GM10266 (cell line): Measurements from ENCODE around the gene TSPAN33.
"Not testable (repeated sequence)": the region's sequence is repeated elsewhere in the genome, so short reads cannot be mapped to it uniquely, and the experiment has no call there.

Experiments used
- DNase-seq: peaks from one replicate; pipeline ENCODE4 v3.0.0; 2012; ENCODE audit errors: extremely low spot score
- TF ChIP-seq, protein P1 (sequence below): IDR thresholded peaks from 2 replicates; pipeline ENCODE4 v1.5.1; 2012; ENCODE audit warnings: mild to moderate bottlenecking, low read depth; ENCODE audit not compliant: control insufficient read depth, insufficient read depth; ENCODE audit errors: missing control alignments

TSPAN33 gene

DNA sequence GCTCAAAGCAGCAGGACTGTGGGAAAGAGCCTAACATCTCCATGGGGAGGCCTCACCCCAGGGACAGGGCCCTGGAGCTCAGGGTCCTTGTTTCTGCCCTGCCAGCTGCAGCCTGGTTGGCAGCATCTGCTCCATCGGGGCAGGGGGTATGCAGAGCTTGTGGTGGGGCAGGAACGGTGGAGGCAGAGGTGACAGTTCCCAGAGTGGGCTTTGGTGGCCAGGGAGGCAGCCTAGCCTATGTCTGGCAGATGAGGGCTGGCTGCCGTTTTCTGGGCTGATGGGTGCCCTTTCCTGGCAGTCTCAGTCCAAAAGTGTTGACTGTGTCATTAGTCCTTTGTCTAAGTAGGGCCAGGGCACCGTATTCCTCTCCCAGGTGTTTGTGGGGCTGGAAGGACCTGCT lies 68.1 kb downstream of the TSPAN33 start:
- DNase-seq: no peak
- TF ChIP-seq, protein P1, sequence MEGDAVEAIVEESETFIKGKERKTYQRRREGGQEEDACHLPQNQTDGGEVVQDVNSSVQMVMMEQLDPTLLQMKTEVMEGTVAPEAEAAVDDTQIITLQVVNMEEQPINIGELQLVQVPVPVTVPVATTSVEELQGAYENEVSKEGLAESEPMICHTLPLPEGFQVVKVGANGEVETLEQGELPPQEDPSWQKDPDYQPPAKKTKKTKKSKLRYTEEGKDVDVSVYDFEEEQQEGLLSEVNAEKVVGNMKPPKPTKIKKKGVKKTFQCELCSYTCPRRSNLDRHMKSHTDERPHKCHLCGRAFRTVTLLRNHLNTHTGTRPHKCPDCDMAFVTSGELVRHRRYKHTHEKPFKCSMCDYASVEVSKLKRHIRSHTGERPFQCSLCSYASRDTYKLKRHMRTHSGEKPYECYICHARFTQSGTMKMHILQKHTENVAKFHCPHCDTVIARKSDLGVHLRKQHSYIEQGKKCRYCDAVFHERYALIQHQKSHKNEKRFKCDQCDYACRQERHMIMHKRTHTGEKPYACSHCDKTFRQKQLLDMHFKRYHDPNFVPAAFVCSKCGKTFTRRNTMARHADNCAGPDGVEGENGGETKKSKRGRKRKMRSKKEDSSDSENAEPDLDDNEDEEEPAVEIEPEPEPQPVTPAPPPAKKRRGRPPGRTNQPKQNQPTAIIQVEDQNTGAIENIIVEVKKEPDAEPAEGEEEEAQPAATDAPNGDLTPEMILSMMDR: no peak

DNA sequence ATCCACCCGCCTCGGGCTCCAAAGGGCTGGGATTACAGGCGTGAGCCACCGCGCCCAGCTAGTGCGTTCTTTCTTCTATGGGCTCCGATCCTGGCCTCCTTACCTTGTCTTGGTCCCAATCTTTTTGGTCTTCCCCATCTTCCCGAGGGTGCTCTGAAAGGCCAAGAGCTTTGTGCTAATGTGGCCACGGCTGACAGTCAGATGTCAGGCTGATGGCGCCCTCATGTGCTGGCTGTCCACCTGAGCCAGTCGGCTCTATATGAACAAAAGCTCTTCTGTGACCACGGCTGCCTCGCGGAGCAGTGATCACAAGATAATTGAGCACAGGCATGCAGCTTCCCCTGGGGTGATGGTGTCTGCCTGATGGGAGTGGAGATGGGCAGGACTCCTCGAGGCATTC lies 69.3 kb downstream of the TSPAN33 start:
- TF ChIP-seq, protein P1: peak; percentile 51
- peak; percentile 62 for DNase-seq

DNA sequence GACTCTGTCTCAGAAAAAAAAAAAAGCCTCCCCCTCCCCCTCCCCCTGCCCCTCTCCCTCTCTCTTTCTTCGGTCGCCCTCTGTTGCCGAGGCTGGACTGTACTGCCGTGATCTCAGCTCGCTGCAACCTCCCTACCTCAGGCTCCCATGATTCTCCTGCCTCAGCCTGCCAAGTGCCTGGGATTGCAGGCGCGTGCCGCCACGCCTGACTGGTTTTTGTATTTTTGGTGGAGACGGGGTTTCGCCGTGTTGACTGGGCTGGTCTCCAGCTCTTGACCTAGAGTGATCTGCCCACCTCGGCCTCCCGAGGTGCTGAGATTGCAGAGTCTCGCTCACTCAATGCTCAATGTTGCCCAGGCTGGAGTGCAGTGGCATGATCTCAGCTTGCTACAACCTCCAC lies 71.2 kb downstream of the TSPAN33 start:
- not testable (repeated sequence) for DNase-seq

DNA sequence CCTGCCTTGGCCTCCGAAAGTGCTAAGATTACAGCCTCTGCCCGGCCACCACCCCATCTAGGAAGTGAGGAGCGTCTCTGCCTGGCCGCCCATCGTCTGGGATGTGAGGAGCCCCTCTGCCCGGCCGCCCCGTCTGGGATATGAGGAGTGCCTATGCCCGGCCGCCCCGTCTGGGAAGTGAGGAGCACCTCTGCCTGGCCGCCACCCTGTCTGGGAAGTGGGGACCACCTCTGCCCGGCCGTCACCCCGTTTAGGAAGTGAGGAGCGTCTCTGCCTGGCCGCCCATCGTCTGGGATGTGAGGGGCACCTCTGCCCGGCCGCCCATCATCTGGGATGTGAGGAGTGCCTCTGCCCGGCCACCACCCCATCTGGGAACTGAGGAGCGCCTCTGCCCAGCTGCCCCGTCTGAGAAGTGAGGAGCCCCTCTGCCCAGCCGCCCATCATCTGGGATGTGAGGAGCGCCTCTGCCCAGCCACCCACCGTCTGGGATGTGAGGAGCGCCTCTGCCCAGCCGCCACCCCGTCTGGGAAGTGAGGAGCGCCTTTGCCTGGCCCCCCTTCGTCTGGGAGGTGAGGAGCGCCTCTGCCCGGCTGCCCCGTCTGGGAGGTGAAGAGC lies 71.7 kb downstream of the TSPAN33 start:
- DNase-seq: not testable (repeated sequence)

DNA sequence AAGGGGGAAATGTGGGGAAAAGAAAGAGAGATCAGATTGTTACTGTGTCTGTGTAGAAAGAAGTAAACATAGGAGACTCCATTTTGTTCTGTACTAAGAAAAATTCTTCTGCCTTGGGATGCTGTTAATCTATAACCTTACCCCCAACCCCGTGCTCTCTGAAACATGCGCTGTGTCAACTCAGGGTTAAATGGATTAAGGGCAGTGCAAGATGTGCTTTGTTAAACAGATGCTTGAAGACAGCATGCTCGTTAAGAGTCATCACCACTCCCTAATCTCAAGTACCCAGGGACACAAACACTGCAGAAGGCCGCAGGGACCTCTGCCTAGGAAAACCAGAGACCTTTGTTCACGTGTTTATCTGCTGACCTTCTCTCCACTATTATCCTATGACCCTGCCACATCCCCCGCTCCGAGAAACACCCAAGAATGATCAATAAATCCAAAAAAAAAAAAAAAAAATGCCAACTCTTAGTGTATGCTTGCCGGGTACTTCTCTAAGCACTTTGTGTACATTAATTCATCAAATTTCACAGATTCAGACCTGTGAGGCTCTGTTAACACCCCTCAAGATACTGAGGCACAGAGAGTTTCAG lies 72.4 kb downstream of the TSPAN33 start:
- DNase-seq: not testable (repeated sequence)

DNA sequence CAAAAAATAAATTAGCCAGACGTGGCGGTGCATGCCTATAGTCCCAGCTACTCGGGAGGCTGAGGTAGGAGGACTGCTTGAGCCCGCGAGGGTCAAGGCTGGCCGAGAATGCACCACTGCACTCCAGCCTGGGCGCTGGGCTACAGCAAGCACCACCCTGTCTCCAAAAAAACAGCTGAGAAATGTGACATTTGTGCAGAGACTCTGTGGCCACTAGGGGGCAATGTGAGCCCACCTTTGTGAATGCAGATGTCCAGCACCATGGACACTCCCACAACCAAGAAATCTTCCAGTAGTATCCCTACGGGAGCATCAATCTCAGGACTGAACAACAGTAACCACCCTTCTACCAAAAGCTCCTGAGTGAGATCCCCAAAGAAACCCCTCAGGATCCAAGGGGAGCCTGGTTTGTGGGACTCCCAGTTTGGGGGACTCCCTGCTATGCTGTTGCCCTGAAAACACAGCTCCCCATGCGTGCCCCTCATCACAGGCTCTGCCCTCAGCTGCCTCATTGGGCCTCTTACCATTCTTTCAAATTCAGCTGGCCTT lies 74.1 kb downstream of the TSPAN33 start:
- DNase-seq: peak; percentile 81
- TF ChIP-seq, protein P1: peak; percentile 94

DNA sequence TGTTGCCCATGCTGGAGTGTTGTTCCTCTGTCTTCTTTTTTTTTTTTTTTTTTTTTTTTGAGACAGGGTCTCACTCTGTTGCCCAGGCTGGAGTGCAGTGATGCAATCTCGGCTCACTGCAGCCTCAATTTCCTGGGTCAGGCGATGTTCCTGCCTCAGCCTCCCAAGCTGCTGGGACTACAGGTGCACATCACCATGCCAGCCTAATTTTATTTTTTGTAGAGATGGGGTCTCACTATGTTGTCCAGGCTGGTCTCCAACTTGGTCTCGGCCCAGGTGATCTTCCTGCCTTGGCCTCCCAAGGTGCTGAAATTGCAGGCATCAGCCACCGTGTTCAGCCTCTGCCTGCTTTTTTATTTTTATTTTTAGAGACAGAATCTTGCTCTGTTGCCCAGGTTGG lies 74.7 kb downstream of the TSPAN33 start:
- DNase-seq: not testable (repeated sequence)
